ENCODE results near the gene CAMK2D. TPM values are rescaled to one million over a fixed set of nuclear protein-coding genes. Genes with fewer than 3 reads are reported as not detected.

The CAMK2D gene
- total RNA-seq, 1 experiment from 2014 or later, result 35.8 TPM

DNA sequence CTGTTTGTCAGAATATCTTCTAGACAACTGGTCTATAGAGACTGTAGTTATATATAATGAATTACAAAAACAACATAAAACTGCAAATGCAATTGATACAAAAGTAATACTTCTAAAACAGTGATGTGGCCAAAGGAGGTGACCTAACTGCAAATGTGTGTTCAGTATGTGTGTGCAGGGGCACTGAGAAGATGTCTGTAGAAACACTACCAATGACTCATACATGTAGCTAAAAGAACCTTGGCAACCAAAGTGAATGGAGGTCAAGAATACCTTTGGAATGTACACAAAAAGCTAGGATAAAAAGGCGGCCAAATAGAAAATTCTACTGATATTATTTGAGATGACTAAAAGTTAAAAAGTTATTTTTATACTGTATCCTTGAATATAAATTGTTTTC lies 261.8 kb downstream of the CAMK2D start:
- H3K36me3 ChIP-seq (ENCODE audit: insufficient read depth, low read length, poor library complexity, severe bottlenecking), result peaks cover 3% of the 10 kb centered on the region
- no peaks in the 10 kb centered on the region for H3K4me1 ChIP-seq (ENCODE audit: insufficient read depth, low read length, poor library complexity, severe bottlenecking)
- no peaks in the 10 kb centered on the region for H3K9me3 ChIP-seq (ENCODE audit: low read depth, low read length, poor library complexity, severe bottlenecking)
- intact Hi-C loops (cut with micrococcal nuclease; ENCODE audit: unreplicated experiment), result no loop called here
- POLR2A ChIA-PET (ENCODE audit: low non-redundant PET), result no interaction called here
- DNase-seq (ENCODE audit: low spot score), result no peak
- BruUV-seq (replicated peaks), result no TSS peak
- H3K27me3 ChIP-seq (replicated peaks; ENCODE audit: insufficient read depth, low read depth, low read length, poor library complexity), result no peaks in the 10 kb centered on the region
- CTCF ChIA-PET, result no interaction called here
- TF ChIP-seq, protein P1, sequence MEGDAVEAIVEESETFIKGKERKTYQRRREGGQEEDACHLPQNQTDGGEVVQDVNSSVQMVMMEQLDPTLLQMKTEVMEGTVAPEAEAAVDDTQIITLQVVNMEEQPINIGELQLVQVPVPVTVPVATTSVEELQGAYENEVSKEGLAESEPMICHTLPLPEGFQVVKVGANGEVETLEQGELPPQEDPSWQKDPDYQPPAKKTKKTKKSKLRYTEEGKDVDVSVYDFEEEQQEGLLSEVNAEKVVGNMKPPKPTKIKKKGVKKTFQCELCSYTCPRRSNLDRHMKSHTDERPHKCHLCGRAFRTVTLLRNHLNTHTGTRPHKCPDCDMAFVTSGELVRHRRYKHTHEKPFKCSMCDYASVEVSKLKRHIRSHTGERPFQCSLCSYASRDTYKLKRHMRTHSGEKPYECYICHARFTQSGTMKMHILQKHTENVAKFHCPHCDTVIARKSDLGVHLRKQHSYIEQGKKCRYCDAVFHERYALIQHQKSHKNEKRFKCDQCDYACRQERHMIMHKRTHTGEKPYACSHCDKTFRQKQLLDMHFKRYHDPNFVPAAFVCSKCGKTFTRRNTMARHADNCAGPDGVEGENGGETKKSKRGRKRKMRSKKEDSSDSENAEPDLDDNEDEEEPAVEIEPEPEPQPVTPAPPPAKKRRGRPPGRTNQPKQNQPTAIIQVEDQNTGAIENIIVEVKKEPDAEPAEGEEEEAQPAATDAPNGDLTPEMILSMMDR (conservative IDR thresholded peaks at IDR 0.05; ENCODE audit: low read depth, low read length), result no peak
- TF ChIP-seq EZH2 (IDR thresholded peaks at IDR 0.05; ENCODE audit: borderline replicate concordance, low read depth, low read length, poor library complexity, severe bottlenecking), result no peak
- H3K4me3 ChIP-seq (ENCODE audit: low read depth, low read length, poor library complexity, severe bottlenecking), result no peak overlapping the region
- H3K27ac ChIP-seq (ENCODE audit: low read depth, low read length, poor library complexity, severe bottlenecking), result no peak overlapping the region

DNA sequence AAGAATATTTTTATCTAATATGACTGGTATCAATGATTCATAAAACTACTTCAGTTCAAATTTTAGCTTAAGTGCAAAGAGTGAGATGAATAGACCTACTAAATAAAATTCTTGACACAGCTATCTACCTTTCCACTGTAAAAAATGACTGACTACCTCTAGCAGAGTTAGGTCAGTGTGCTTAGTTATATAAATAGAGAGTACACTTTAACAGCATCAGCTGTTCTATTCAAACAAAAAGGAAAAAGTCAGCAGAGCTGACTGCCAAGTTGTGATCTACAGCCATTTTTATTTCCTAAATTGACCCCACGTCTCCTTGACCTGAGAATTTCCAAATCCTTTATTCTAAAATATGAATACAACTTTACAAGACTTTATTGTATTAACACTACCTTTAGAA lies 262.4 kb downstream of the CAMK2D start:
- Histone ChIP-seq H3K27ac (ENCODE audit: low read depth, low read length, poor library complexity, severe bottlenecking) (no peak overlapping the region), H3K4me1 (ENCODE audit: insufficient read depth, low read length, poor library complexity, severe bottlenecking) (no peaks in the 10 kb centered on the region), H3K36me3 (ENCODE audit: insufficient read depth, low read length, poor library complexity, severe bottlenecking) (peaks cover 3% of the 10 kb centered on the region), H3K9me3 (ENCODE audit: low read depth, low read length, poor library complexity, severe bottlenecking) (no peaks in the 10 kb centered on the region), H3K4me3 (ENCODE audit: low read depth, low read length, poor library complexity, severe bottlenecking) (no peak overlapping the region), H3K27me3 (replicated peaks; ENCODE audit: insufficient read depth, low read depth, low read length, poor library complexity) (no peaks in the 10 kb centered on the region)
- no peak for DNase-seq (ENCODE audit: low spot score)
- intact Hi-C loops (cut with micrococcal nuclease; ENCODE audit: unreplicated experiment), result no loop called here
- POLR2A ChIA-PET (ENCODE audit: low non-redundant PET), result no interaction called here
- CTCF ChIA-PET, result no interaction called here
- TF ChIP-seq, protein P1 (conservative IDR thresholded peaks at IDR 0.05; ENCODE audit: low read depth, low read length), result no peak
- TF ChIP-seq EZH2 (IDR thresholded peaks at IDR 0.05; ENCODE audit: borderline replicate concordance, low read depth, low read length, poor library complexity, severe bottlenecking), result no peak
- no TSS peak for BruUV-seq (replicated peaks)

GRCh38 chr4:113497154-113497884 lies 264.2 kb downstream of the CAMK2D start:
- intact Hi-C loops (cut with micrococcal nuclease; ENCODE audit: unreplicated experiment), result no loop called here
- H3K27me3 ChIP-seq (replicated peaks; ENCODE audit: insufficient read depth, low read depth, low read length, poor library complexity), result no peaks in the 10 kb centered on the region
- no peak for DNase-seq (ENCODE audit: low spot score)
- TF ChIP-seq, protein P1 (conservative IDR thresholded peaks at IDR 0.05; ENCODE audit: low read depth, low read length), result no peak
- no peak for TF ChIP-seq EZH2 (IDR thresholded peaks at IDR 0.05; ENCODE audit: borderline replicate concordance, low read depth, low read length, poor library complexity, severe bottlenecking)
- no peak overlapping the region for H3K4me3 ChIP-seq (ENCODE audit: low read depth, low read length, poor library complexity, severe bottlenecking)
- H3K9me3 ChIP-seq (ENCODE audit: low read depth, low read length, poor library complexity, severe bottlenecking), result no peaks in the 10 kb centered on the region
- ChIA-PET CTCF (no interaction called here), POLR2A (ENCODE audit: low non-redundant PET) (no interaction called here)
- peaks cover 3% of the 10 kb centered on the region for H3K36me3 ChIP-seq (ENCODE audit: insufficient read depth, low read length, poor library complexity, severe bottlenecking)
- no peaks in the 10 kb centered on the region for H3K4me1 ChIP-seq (ENCODE audit: insufficient read depth, low read length, poor library complexity, severe bottlenecking)
- H3K27ac ChIP-seq (ENCODE audit: low read depth, low read length, poor library complexity, severe bottlenecking), result no peak overlapping the region
- BruUV-seq (replicated peaks), result no TSS peak
